ENCODE data around the gene ZNF598. TPM values are rescaled to one million over a fixed set of nuclear protein-coding genes. Genes with fewer than 3 reads are reported as not detected.

Gene ZNF598
- total RNA-seq, 1 experiment from 2014 or later = 70.9 TPM

DNA sequence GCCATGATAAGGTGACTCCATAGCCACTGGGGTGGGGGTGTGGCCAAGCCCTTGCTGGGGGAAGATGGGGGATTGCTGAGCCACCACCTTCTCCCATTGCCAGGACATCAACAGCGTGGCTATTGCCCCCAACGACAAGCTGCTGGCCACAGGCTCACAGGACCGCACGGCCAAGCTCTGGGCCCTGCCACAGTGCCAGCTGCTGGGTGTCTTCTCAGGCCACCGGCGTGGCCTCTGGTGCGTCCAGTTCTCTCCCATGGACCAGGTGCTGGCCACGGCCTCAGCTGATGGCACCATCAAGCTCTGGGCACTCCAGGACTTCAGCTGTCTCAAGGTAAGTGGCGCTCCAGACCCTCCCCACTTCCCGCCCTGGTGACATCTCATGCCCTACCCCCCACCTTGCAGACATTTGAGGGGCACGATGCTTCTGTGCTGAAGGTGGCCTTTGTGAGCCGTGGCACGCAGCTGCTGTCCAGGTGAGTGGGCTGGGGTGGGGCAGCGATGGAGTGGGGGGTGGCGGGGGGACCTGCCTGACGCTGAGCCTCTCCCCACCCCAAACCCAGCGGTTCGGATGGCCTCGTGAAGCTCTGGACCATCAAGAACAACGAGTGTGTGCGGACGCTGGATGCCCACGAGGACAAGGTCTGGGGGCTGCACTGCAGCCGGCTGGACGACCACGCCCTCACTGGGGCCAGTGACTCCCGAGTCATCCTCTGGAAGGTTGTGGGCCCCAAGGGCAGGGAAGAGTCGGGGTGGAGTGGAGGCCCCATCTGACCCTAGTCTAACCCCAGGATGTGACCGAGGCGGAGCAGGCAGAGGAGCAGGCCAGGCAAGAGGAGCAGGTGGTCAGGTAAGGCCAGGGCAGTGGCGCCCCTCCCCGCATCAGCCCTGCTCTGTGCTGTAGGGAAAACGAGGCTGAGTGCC lies 32.4 kb downstream of the ZNF598 start:
- Histone ChIP-seq H2BK15ac (ENCODE audit: low read depth, low read length) (no peak overlapping the region), H3K56ac (ENCODE audit: insufficient read length, low read depth, low read length) (no peak overlapping the region), H4K8ac (replicated peaks; ENCODE audit: insufficient read length, low read depth, low read length) (no peak overlapping the region), H3K4me2 (ENCODE audit: insufficient read depth, insufficient read length, low read length) (no peak overlapping the region), H2AFZ (ENCODE audit: low read length) (no peak overlapping the region), H3K27me3 (ENCODE audit: insufficient read depth, low read length) (peaks cover 17% of the 10 kb centered on the region), H3K79me1 (ENCODE audit: insufficient read depth, low read depth, low read length, poor library complexity, severe bottlenecking) (peaks cover 5% of the 10 kb centered on the region), H3K79me2 (ENCODE audit: insufficient read depth, low read length) (peaks cover 6% of the 10 kb centered on the region; the same call in 1 of the 2 replicates), H3K4ac (ENCODE audit: low read depth, low read length) (no peak overlapping the region), H3K18ac (ENCODE audit: insufficient read length, low read depth, low read length) (no peak overlapping the region), H3K27ac (ENCODE audit: insufficient read length, low read depth, low read length) (no peak overlapping the region), H2AK5ac (ENCODE audit: insufficient read length, low read length) (no peak overlapping the region), H3K9me3 (ENCODE audit: control insufficient read depth, low read depth, low read length) (no peaks in the 10 kb centered on the region), H2BK20ac (ENCODE audit: low read depth, low read length, poor library complexity, severe bottlenecking) (no peak overlapping the region), H3K23me2 (ENCODE audit: insufficient read length, low read depth, low read length, poor library complexity, severe bottlenecking) (peaks cover 17% of the 10 kb centered on the region), H2BK120ac (ENCODE audit: low read depth, low read length, poor library complexity, severe bottlenecking) (no peak overlapping the region), H3K14ac (ENCODE audit: insufficient read depth, low read length) (no peak overlapping the region), H4K91ac (ENCODE audit: insufficient read length, low read depth, low read length) (no peak overlapping the region), H3K4me1 (ENCODE audit: insufficient read depth, low read length) (no peaks in the 10 kb centered on the region), H3T11ph (ENCODE audit: low read length) (no peak overlapping the region), H2BK12ac (ENCODE audit: insufficient read length, low read depth, low read length) (no peak overlapping the region), H4K5ac (ENCODE audit: insufficient read length, low read depth, low read length) (no peak overlapping the region), H3K23ac (ENCODE audit: insufficient read length, low read depth, low read length) (no peak overlapping the region), H2BK5ac (ENCODE audit: insufficient read length, low read length) (no peak overlapping the region), H4K20me1 (ENCODE audit: control insufficient read depth, insufficient read depth, insufficient read length) (no peaks in the 10 kb centered on the region), H3K9ac (ENCODE audit: extremely low read depth, insufficient read length, low read length) (no peak overlapping the region)
- no peak overlapping the region for H3K4me3 Mint-ChIP-seq
- H3K27ac Mint-ChIP-seq = no peak overlapping the region
- TF ChIP-seq CTCF (conservative IDR thresholded peaks at IDR 0.05) = no peak
- H3K36me3 Mint-ChIP-seq (ENCODE audit: insufficient read depth in 1 of 3, low read depth in 3 of 3) = peaks cover 10 to 27% (median 23%) of the 10 kb centered on the region in 3 experiments
- peaks cover 12 to 16% of the 10 kb centered on the region in 2 experiments for H3K4me1 Mint-ChIP-seq
- peaks cover 29% of the 10 kb centered on the region for H3K27me3 Mint-ChIP-seq (ENCODE audit: low read depth)
- DNase-seq = no peak
- WGBS (ENCODE audit: extremely low coverage, insufficient read length, low lambda C conversion rate) = no CpG with 5 or more reads among the region's 33 CpGs
- H3K9me3 Mint-ChIP-seq = no peaks in the 10 kb centered on the region
